NCI-H524 treated with DMSO at 0.1 percent for 48 hours (cell line): ENCODE data around the gene RRP8.
A peak's percentile ranks its signal among the peaks of the same experiment; 100 is the strongest.

Experiments
- DNase-seq: peaks from one replicate; lab custom pipeline; 2025; lab: John Stamatoyannopoulos, UW

The RRP8 gene

DNA sequence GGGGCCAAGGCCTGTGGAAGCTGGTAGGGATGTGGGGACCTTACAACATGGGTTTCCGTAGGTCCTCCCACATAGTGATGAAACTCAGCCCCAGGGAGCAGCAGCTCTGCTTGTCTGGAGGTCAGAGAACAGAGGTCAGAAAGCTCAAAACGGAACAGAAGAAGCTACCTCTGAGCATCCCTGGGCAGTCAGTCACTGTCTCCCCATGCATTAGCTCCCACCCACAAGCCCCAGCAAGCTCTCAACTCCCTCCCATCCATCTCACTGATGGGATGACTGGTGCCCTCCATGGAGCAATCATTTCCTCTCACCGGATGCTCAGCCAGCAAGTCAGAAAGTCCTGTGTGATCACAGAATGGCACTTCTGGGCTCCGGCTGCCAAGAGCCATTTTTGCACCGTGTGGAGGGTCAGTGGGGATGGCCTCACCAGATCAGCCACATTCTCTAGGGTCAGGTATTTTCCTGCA lies 13.9 kb upstream of the RRP8 start:
- no peak for DNase-seq

DNA sequence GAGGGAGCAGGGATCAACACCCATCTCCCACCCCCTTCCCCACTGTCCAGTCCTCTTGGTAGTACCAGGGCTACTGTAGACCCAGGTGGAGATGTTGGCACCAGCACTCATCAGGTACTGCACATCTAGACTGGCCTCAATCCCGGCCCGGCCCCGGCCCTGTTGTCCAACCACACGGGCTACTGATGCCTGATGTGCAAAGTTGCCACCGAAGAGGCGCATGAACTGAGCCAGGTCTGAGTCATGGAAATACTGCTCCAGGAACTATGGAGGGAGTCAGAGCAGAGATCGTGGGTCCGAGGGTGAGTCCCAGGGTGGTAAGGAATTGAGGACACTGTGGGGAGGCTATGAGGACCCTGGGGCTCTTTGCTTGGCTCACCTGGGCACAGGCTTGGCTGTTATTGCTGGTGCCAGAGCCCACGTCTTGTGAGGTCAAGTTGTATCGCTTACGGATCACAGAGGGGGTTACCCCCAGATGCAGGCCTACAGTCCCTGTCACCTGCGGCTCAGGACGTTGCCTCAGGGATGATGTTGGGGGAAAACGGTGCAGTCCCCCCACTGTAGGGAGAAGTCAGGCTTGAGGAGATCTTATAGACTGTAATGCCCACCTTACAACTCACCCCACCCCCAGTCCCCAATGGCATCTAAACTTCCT lies 13.3 kb upstream of the RRP8 start:
- DNase-seq, result no peak

DNA sequence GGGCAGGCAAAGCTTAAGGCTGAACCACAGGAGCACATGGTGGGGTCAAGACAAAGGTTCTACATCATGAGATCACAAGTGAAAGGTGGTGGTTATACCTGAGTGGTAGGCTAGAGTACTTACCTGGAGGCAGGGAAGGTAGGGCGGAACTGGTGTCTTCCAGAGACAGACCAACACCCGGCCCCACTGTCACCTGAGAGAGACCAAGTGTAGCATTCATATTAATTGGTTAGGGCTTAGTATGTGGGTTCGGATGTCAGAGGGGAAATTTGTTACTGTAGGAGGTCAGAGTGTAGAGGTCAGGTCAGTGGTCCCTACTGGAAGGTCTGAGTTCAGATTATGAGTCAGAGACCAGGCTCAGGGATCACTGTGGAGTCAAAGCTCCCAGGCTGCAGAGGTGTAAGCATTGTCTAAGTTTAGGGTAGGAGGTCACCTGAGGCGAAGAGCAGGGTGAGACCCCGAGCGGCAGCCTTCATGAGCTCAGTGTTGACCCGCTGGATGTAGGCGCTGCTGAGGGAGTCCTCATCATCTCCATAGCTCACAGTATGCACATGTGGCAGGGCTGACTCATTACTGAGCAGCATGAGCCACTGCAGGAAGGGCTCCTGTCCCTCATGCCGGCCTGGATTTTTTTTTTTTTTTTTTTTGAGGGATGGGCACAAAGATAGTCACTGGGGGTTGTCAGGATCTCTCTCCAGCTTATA lies 12.6 kb upstream of the RRP8 start:
- no peak for DNase-seq

DNA sequence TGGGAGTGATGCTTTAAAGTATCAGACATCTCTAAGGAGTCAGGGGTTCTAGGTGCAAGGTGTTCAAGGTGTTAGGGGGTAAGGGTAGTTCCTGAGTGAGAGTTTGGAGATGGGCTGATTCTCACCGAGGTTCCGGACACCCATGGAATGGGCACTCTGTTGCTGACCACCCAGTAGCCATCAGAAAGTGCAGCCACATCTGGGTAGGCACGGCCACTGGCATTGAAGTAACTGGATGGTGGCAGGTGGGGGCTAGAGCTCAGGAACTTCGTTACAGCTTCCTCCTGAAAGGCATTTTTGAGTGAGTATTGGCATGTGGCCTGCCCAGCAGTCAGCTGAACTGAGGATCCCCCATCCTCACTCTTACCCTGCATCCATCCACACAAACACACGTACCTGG lies 11.6 kb upstream of the RRP8 start:
- no peak for DNase-seq

DNA sequence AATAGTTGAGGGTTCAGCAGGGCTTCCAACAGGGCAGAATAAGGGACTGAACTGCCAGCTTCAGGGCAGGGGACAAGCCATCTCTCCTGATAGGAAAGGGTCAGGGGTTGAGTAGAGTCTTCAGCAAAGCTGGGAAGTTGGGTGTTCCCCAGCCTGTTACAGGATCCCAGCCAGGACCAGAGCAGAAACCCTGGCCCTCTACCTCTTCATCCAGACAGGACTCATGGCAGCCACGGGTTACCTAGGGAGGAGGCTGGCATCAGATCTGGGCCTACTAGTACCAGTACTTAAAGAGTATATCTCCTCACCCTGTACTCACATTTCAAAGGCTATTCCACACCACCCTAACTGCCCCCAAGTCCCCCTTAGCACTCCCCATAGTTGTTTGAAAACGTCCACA lies 11.0 kb upstream of the RRP8 start:
- DNase-seq, result no peak

DNA sequence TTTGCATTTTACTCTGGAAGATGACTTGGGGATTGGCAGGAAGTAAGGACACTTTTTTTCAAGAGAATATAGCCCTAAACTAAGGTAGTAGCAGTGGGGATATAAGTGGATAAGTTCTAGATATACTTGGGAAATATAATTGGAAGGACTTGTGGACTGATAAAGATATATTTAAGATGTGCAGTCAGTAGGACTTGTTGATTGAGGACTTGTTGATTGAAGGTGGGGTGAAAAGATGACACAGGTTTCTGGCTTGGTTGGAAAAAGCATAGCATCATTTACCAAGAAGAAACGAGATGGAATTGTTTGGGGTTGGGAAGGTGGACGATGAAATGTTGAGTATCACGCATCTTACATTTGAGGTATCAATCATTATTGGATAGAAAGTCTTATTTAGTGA lies 10.1 kb upstream of the RRP8 start:
- no peak for DNase-seq

DNA sequence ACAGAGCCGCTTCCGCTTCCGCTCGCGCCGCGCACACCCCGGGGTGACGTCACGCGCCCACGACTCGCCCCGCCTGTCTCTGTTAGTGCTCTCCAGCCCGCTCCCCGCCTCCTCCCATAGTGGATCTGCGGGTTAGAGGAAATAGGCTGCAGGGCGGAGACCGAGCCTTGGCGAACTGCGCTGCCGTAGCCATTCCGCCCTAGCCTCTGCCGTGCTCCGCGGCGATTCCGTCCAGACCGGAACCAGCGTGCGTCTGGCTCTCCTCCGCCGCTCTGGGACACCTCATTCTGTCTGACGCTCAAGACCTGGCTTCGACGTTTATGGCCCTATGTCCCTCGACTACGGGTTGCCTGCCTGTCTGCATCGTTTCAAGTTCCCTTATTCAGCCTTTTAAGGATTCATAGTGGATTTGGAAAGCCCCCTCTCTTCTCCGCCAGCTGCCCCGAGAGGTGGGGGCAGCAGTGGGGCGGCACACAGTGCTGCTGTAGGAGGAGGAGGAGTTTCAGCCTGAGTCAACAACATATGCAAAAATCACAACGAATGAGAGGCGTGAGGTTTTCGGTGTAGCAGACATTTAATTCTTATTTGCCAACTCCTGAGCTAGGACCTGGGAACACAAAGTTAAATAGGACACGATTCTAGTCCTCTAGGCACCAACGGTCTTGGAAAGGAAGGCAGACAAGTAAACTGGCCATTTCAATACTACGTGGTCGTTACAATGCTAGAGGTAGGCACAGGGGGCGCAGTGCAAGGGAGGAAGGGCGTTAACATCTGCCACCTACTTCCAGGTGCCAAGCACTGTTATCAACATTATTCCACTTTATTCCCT lies 9.0 kb upstream of the RRP8 start, which contains the start of gene TAF10:
Gene TAF10, minus strand, starts transcription at position 4 of the 829 bp plus-strand sequence. CDS start 27 bp downstream, outside the sequence.
- peak; percentile 49 for DNase-seq

DNA sequence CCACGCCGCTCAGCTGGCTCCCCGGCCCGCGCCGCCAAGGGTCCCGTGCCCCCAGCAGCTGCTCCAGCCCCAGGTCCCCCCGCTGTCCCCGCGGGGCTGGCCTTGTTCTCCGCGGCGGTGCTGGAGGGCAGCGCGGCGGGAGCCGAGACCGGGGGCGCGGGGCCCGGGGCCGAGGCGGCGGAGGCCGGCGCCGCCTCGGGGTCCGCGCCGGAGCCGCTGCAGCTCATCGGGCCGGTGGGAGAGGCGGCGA lies 8.5 kb upstream of the RRP8 start:
- DNase-seq, result no peak

DNA sequence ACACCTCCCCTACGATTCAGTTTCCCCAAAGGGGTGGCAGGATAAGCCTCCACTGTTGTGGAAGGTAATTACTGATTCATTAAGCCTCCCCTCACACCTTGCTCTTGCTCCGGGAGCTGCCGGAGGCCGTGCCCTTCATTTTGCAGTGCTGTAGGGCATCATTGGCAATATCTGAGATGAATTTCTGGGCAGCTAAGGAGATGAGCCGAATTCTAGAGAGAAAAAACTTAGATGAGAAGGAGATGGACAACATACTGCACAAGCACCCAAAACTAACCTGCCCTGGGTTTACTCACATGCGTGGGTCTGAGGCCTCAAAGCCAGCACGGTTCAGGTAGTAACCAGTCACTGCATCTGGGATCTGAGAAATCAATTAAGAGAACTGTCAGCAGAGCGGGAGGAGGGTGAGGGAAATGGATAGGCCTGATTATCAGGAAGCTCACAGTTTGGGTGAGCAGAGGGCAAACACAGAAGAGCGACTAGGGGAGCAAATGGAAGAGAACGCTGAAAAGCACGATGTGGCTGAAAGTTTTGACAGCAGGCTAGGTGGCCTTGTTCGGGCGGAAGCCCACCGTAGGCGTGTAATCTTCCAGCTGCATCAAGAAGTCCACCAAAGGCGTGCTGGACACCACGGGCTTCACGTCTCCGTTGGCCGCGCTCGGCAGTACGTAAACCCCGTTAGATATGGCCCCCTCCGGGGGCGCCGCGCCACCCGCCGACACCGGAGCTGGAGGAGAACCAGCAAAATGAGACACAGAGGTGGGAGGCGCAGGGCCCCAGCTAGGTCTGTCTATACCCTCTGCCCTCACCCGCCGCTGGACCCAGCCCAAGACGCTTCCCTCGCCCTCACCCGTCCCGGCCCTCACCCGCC lies 7.9 kb upstream of the RRP8 start:
- DNase-seq, result no peak

DNA sequence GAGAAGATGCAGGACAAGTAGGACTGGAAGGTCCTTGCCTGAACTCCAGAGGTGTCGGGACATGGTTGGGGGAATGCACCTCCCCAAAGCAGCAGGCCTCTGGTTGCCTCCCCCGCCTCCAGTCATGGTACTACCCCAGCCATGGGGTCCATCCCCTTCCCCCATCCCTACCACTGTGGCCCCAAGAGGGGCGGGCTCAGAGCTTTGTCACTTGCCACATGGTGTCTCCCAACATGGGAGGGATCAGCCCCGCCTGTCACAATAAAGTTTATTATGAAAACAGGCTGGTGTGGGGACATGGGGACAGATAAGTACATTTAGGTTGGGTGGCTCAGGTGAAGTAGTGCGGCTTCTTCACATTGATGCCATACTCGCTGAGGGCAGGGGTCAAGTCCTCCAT lies 7.2 kb upstream of the RRP8 start:
- no peak for DNase-seq

DNA sequence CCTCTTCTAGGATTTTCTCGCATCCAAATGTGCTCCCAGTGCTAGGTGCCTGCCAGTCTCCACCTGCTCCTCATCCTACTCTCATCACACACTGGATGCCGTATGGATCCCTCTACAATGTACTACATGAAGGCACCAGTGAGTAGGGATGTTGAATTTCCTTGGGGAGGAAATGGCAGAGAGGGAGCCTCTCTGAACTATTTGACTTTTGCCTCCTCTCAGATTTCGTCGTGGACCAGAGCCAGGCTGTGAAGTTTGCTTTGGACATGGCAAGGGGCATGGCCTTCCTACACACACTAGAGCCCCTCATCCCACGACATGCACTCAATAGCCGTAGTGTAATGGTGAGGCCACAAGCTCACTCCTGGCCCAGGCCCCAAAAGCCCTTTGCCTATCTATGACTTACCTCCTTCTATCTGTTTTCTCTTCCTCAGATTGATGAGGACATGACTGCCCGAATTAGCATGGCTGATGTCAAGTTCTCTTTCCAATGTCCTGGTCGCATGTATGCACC lies 6.1 kb upstream of the RRP8 start:
- no peak for DNase-seq

DNA sequence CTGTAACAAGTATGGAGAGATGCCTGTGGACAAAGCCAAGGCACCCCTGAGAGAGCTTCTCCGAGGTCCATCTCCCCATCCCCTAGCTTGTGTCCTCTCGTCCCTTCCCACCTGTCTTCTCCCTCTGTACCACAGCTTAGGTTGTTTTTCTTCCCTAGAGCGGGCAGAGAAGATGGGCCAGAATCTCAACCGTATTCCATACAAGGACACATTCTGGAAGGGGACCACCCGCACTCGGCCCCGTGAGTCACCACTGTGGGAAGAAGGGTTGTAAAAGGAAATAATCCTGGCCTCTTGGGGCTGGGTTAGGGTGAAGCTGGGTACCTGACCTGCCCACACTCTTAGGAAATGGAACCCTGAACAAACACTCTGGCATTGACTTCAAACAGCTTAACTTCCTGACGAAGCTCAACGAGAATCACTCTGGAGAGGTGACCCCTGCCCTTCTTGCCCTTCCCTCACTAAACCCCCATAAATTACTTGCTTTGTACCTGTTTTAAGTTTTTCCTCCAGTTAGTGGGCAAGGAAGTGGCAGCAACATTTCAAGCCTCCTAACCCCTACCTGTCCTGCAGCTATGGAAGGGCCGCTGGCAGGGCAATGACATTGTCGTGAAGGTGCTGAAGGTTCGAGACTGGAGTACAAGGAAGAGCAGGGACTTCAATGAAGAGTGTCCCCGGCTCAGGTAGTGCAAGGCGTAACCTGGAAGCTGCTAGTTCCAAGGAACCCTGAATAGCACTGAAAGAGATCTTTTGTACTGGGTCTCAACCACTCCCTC lies 5.5 kb upstream of the RRP8 start:
- no peak for DNase-seq

DNA sequence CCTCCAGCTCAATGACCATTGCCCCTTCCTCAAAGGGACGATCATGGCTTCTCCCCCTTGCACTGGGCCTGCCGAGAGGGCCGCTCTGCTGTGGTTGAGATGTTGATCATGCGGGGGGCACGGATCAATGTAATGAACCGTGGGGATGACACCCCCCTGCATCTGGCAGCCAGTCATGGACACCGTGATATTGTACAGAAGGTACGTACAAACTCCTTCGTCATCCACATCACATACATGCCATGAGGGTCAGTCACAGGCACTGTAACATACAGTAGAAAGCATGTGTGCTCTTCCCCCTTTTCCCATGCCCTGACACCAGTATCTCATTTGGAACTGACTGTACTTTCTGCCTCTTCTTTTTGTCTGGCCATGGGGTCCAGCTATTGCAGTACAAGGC lies 4.6 kb upstream of the RRP8 start:
- DNase-seq, result no peak

DNA sequence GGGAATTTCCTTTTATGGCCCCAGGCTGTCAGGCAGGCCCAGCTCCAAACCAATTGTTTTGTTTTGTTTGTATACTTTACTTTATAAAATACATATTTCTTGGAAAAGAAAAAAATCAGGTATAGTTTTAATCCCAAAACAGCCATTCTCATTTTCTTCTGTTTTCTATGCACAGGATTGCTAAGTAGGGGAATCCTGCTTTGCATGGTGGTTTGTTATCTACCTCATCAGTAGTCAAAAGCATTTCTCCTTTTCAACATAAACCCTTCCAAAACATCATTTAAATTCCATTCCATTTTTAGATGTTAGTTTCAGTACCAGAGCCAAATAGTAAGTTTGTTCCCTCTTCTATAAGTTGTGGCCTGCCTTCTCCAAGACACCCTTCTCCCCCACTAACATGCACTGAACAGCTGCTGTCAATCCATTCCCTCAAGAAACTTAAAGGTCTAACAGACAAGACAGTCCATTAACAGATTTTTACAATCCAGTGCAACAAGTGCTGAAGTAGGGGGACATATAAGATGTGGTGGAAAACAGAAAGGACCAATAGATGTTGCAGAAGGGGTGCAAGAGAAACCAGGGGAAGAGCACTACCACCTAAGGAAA lies 3.9 kb upstream of the RRP8 start:
- DNase-seq, result no peak

DNA sequence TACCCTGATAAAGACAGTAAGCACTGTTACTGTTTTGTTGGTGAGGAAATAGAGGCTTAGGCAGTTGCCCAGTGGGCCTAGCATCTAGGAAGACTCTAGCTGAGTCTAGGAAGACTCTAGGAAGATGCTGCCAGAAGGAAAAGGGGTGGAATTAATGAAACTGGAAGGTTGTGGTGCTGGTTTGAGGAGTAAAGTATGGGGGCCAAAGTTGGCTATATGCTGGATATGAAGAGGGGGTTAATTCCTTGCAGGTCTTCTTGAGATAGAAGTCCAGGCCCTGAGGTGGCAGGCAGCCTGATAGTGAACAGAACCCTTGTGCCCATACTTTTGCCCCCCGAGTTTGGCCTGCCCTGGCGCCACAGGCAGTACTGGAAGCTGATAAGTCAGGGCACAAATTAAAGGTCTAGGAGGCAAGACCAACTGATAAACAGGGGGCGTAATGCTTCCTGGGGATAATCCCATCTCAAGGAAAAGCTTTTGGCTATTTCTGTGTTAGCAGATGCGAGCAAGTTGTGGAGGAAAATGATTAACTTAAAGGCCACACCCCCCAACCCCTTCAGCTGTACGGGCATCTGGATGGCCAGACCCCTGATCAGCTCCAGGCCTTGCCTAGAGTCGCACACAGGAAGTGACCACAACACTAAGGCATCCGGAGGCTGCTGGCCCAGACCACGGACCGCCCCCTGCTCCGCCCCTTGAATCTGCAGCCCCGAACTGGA lies 3.2 kb upstream of the RRP8 start:
- DNase-seq, result no peak

DNA sequence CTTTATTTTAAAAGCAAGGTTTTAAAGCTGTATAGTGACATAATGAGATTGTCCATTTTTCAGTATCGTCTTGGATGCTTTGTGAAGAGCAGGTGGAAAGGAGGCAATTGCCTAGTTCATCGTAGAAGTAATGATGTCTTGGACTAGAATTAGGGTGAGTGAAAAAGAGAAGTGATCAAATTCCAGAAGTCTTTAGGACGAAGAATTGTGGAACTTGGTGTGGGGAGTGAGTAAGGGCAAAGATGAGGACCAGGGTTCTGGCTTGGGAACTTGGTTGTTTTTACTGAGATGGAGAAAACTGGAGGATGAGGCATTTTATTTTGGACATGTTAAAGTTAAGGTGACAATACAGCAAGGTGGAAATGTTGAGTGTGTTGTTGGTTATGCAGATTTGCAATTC lies 1.4 kb upstream of the RRP8 start:
- no peak for DNase-seq

DNA sequence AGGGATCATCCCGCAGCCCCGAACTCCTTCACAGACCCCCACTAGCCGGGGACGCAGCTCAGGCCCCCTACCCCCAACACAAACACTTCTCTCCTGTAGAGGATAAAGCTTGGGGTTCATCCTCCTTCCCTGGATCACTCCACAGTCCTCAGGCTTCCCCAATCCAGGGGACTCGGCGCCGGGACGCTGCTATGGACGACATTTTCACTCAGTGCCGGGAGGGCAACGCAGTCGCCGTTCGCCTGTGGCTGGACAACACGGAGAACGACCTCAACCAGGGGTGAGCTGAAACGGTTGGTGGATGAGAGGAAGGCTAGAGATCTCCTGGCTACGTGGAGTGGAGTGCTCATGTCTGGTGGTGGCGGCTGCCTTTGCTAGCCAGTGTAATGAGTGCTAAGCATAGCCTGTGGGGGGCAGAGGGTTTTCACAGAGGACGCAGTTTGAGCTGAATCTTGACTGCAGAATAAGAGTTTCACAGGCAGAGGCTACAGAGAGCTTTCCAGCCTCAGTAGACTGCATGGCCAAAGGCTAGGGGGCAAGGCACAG lies 738 bp upstream of the RRP8 start:
- no peak for DNase-seq

DNA sequence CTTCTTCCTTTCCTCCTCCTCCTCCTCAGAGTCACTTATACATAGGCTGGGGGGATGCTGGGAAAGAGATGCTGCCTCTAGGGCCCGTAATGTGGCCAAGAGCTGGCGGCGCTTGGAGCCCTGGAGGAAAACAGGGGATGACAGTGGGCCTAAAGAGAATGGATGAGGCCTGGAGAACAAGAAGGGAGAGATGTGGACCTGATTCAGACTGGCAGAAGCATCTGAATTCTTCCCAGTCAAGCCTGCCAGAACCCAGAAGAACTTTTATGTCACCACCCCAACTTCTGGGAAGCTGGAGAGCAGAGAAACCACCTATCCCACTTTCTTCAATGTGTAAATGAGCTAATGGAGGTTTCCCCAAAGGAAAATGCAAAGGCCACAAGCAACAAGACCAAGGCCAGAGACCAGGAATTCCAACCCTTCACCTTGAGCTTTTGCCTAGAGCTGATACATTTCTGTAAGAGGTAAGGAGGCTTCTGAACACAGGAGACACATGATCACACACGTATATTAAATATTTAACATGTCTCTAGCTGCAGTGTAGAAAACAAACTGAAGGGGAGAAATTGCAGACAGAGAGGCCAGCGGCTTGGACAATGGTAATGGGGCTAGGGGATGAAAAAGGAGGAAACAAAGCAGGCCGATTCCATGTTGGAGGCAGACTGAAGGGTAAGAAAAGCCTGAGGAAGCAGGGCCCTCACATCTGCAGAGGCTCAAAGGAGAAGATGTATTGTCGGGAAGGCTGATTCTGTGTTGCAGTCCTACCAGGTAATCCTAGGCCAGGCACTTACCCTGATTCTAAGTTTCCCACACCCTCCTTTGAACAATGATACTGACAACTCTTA lies 1.1 kb downstream of the RRP8 start:
- DNase-seq, result no peak

DNA sequence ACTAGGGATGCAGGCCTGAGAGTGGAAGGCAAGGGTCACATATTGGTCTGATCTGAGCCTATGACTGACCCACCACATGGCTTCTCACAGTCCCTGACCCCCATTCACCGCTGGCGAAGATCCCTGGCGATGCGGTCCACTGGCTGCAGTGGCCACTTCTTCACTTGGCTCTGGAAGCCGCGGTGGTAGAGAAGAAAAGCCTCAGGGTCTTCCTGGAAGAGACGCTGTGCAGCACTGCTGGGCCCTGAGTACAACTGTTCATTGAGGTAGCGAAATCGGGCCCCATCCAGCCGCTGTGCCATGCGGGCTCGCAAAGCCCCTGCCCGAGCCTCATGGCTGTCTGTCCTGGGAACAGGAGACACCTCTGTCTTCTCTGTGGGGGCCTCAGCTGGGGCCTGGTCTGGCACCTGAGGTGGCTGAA lies 2.4 kb downstream of the RRP8 start:
- no peak for DNase-seq
